ENCODE results near the gene SLC9A5.

SLC9A5 gene

DNA sequence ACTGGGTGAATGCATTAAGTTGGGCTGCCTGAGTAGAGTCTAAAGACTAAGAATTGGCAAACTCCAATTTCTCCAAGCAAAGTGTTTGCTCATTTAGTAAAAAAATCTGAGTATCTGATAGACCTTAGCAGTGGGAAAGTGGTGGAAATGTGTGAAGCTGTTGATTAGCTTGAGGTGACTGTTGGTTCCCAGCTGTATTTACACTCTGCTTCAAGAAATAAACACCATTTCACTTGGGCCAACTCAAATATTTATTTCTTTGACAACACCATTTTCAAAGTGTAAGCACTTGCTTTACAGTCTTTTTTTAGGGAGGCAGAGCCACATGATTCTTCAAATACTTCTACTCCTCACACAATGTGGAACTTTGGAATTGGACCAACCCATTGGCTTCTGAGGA, 69.1 kb downstream of the SLC9A5 start:
- no peak for DNase-seq

All from activated T-cell treated with anti-CD3 and anti-CD28 coated beads for 4 hours (primary cell).